SU-DHL-6 (cell line): ENCODE measurements around the gene TMCC2.

Source experiments
- H2AFZ ChIP-seq: fragments of 200-600 bp; sonication (generic); 2 replicates; pipeline ENCODE4 v1.6.1; 2014; ENCODE audit warnings: low read depth, mild to moderate bottlenecking, moderate library complexity, mixed read lengths, antibody characterized with exemption, low read length; ENCODE audit not compliant: severe bottlenecking
- H3F3A ChIP-seq: fragments of 200-600 bp; shearing (Covaris generic); 2 replicates; pipeline ENCODE4 v1.6.0; 2016; ENCODE audit warnings: antibody characterized with exemption, mild to moderate bottlenecking; ENCODE audit not compliant: insufficient read depth
- H3K27ac ChIP-seq: fragments of 200-600 bp; sonication (generic); 2 replicates; pipeline ENCODE4 v1.5.1; 2016; ENCODE audit warnings: low read depth, mild to moderate bottlenecking, low read length, moderate library complexity, mixed read lengths
- H3K27me3 ChIP-seq: fragments of 200-600 bp; sonication (generic), shearing (Covaris generic); 2 replicates; pipeline ENCODE4 v1.6.0; 2014; ENCODE audit warnings: mild to moderate bottlenecking, low read length
- H3K36me3 ChIP-seq: fragments of 200-600 bp; sonication (generic); 2 replicates; pipeline ENCODE4 v1.6.1; 2014; ENCODE audit warnings: mild to moderate bottlenecking, low read length, mixed read lengths
- H3K4me2 ChIP-seq: fragments of 300-600, 200-600 bp; shearing (Covaris generic), sonication (generic); 2 replicates; pipeline ENCODE4 v1.6.0; 2014; ENCODE audit warnings: low read length, low read depth, mild to moderate bottlenecking; ENCODE audit not compliant: poor library complexity, severe bottlenecking
- H3K4me3 ChIP-seq: fragments of 200-600 bp; sonication (generic); 2 replicates; pipeline ENCODE4 v1.5.1; 2014; ENCODE audit warnings: antibody characterized with exemption, low read length, mild to moderate bottlenecking, mixed read lengths; ENCODE audit not compliant: insufficient read depth, poor library complexity, severe bottlenecking
- H3K79me2 ChIP-seq: fragments of 200-600 bp; sonication (generic); 2 replicates; pipeline ENCODE4 v1.6.1; 2014; ENCODE audit warnings: mild to moderate bottlenecking, low read length, moderate library complexity; ENCODE audit not compliant: insufficient read depth
- H3K9ac ChIP-seq: fragments of 200-600 bp; sonication (generic); 2 replicates; pipeline ENCODE4 v1.7.0; 2014; ENCODE audit warnings: mild to moderate bottlenecking, low read length
- H3K9me2 ChIP-seq: fragments of 200-600 bp; sonication (generic); replicated peaks from 2 replicates; pipeline ENCODE4 v1.6.1; 2014; ENCODE audit warnings: low read length; ENCODE audit not compliant: insufficient read depth
- H3K9me3 ChIP-seq: fragments of 200-600 bp; sonication (generic); 2 replicates; pipeline ENCODE4 v1.6.1; 2014; ENCODE audit warnings: low read length, mixed read lengths; ENCODE audit not compliant: insufficient read depth
- H4K20me1 ChIP-seq: fragments of 200-600 bp; sonication (generic); 2 replicates; pipeline ENCODE4 v1.6.1; 2014; ENCODE audit warnings: low read depth, mild to moderate bottlenecking, antibody characterized with exemption, low read length, moderate library complexity, mixed read lengths
- CTCF ChIP-seq: fragments of 200-600 bp; sonication (generic); IDR thresholded peaks from one replicate; pipeline ENCODE4 v1.5.1; 2017; ENCODE audit warnings: antibody characterized with exemption, mild to moderate bottlenecking, low read length, moderate library complexity; ENCODE audit not compliant: insufficient read depth, poor library complexity, severe bottlenecking
- EZH2phosphoT487 ChIP-seq: fragments of 200-600 bp; sonication (generic), shearing (Covaris generic); conservative IDR thresholded peaks from 2 replicates; pipeline ENCODE4 v1.6.1; 2018; ENCODE audit warnings: mild to moderate bottlenecking, antibody characterized with exemption, low read length, moderate library complexity, mixed read lengths

TMCC2 gene

GRCh38 chr1:205199931-205200299 lies 27.8 kb upstream of the TMCC2 start:
- H3F3A ChIP-seq: peaks cover under 1% of the 10 kb centered on the region; the same call in 1 of the 2 replicates
- H3K27ac ChIP-seq: no peak overlapping the region
- TF ChIP-seq CTCF (no peak), EZH2phosphoT487 (no peak)
- H3K9ac ChIP-seq: no peak overlapping the region
- H2AFZ ChIP-seq: no peak overlapping the region
- H3K9me3 ChIP-seq: no peaks in the 10 kb centered on the region
- no peaks in the 10 kb centered on the region for H3K79me2 ChIP-seq
- no peaks in the 10 kb centered on the region for H3K9me2 ChIP-seq
- H4K20me1 ChIP-seq: peaks cover 4% of the 10 kb centered on the region; the same call in 1 of the 2 replicates
- no peak overlapping the region for H3K4me3 ChIP-seq
- no peak overlapping the region for H3K4me2 ChIP-seq
- no peaks in the 10 kb centered on the region for H3K36me3 ChIP-seq
- H3K27me3 ChIP-seq: no peaks in the 10 kb centered on the region

GRCh38 chr1:205204552-205204951 lies 23.2 kb upstream of the TMCC2 start:
- Histone ChIP-seq H3K79me2 (no peaks in the 10 kb centered on the region), H3K27me3 (no peaks in the 10 kb centered on the region), H3K27ac (no peak overlapping the region), H2AFZ (no peak overlapping the region), H3F3A (peaks cover 4% of the 10 kb centered on the region; the same call in 1 of the 2 replicates), H4K20me1 (no peaks in the 10 kb centered on the region; the same call in 1 of the 2 replicates), H3K9ac (no peak overlapping the region), H3K9me2 (no peaks in the 10 kb centered on the region), H3K4me2 (no peak overlapping the region), H3K4me3 (no peak overlapping the region), H3K9me3 (no peaks in the 10 kb centered on the region), H3K36me3 (no peaks in the 10 kb centered on the region)
- no peak for TF ChIP-seq CTCF
- no peak for TF ChIP-seq EZH2phosphoT487

GRCh38 chr1:205205055-205205454 lies 22.7 kb upstream of the TMCC2 start:
- Histone ChIP-seq H3K9me2 (no peaks in the 10 kb centered on the region), H3K27me3 (no peaks in the 10 kb centered on the region), H3K9me3 (no peaks in the 10 kb centered on the region), H4K20me1 (no peaks in the 10 kb centered on the region; the same call in 1 of the 2 replicates), H3K36me3 (no peaks in the 10 kb centered on the region), H2AFZ (no peak overlapping the region), H3K79me2 (no peaks in the 10 kb centered on the region), H3F3A (peaks cover 4% of the 10 kb centered on the region; the same call in 1 of the 2 replicates), H3K9ac (no peak overlapping the region), H3K4me2 (no peak overlapping the region), H3K4me3 (no peak overlapping the region), H3K27ac (no peak overlapping the region)
- TF ChIP-seq EZH2phosphoT487 (no peak), CTCF (no peak)

- peaks cover 12% of the 10 kb centered on the region; the same call in 1 of the 2 replicates for H3F3A ChIP-seq
- H2AFZ ChIP-seq: no peak overlapping the region
- no peak overlapping the region for H3K4me2 ChIP-seq
- no peaks in the 10 kb centered on the region for H3K36me3 ChIP-seq
- H3K79me2 ChIP-seq: peaks cover 3% of the 10 kb centered on the region; the same call in 1 of the 2 replicates
- no peak for TF ChIP-seq CTCF
- no peak for TF ChIP-seq EZH2phosphoT487
- H3K27me3 ChIP-seq: no peaks in the 10 kb centered on the region
- no peak overlapping the region for H3K9ac ChIP-seq
- H3K9me3 ChIP-seq: no peaks in the 10 kb centered on the region
- H3K4me3 ChIP-seq: no peak overlapping the region
- H3K27ac ChIP-seq: no peak overlapping the region
- no peaks in the 10 kb centered on the region; the same call in 1 of the 2 replicates for H4K20me1 ChIP-seq
- no peaks in the 10 kb centered on the region for H3K9me2 ChIP-seq
These were observed 18.9 kb upstream of the TMCC2 start for GRCh38 chr1:205208811-205209210.
